HG02571 (cell line): ENCODE results near the gene IL21.
A peak's percentile ranks its signal among the peaks of the same experiment; 100 is the strongest.
"Not testable (repeated sequence)": the region's sequence is repeated elsewhere in the genome, so short reads cannot be mapped to it uniquely, and the experiment has no call there.

Source experiments
- ATAC-seq: cut with Tn5 transposase; IDR thresholded peaks from one replicate; pipeline ENCODE4 v1.9.1; 2021; ENCODE audit warnings: mild to moderate bottlenecking, moderate library complexity; ENCODE audit not compliant: unreplicated experiment

IL21 gene

GRCh38 chr4:122583906-122584305 is 37.0 kb downstream of the IL21 start:
- no peak for ATAC-seq

- peak; percentile 71 for ATAC-seq
Observed at GRCh38 chr4:122577808-122578781, 42.8 kb downstream of the IL21 start.

- no peak for ATAC-seq
Observed at GRCh38 chr4:122577189-122577553, 43.7 kb downstream of the IL21 start.

- no peak for ATAC-seq
Observed at GRCh38 chr4:122576261-122577188, 44.3 kb downstream of the IL21 start.

GRCh38 chr4:122574347-122574746 is 46.5 kb downstream of the IL21 start:
- not testable (repeated sequence) for ATAC-seq

- no peak for ATAC-seq
Observed at GRCh38 chr4:122562449-122562848, 58.4 kb downstream of the IL21 start.
